ENCODE data around the gene APBB2.

APBB2 gene

DNA sequence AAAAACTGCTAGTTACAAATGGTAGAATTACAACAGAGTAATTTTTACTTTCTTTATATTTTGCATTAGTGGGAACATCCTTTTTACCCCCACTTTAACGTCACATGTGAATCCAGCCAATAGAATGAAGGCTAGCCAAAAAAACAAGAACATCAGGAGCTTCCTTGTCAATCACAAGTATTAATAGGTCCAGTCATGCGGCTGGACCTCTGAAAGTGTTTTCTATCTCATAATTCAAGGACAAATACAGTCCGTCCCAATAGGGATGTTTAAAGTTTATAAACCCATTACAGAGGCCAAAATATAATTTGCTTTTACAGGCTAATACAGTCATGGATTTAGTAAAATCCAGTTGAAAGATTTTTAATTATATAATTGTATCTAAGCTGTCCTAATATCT is 110.7 kb downstream of the APBB2 start:
- TF ChIP-seq CTCF (IDR thresholded peaks at IDR 0.05; ENCODE audit: low read depth, low read length, missing control alignments), result no peak
- in situ Hi-C loops (cut with HindIII; ENCODE audit: low sequenced_read_pairs), result no loop called here

GRCh38 chr4:41102414-41103092 is 111.8 kb downstream of the APBB2 start:
- no peak for DNase-seq (ENCODE audit: low read depth)
- in situ Hi-C loops (cut with HindIII; ENCODE audit: low sequenced_read_pairs), result no loop called here
- no peak for TF ChIP-seq CTCF (IDR thresholded peaks at IDR 0.05; ENCODE audit: low read depth, low read length, missing control alignments)
- no peak overlapping the region for H3K4me3 ChIP-seq (ENCODE audit: low read depth, low read length)

More for the DNA sequence above, 110.7 kb downstream of the APBB2 start:
- DNase-seq (ENCODE audit: low read depth), result no peak
- H3K4me3 ChIP-seq (ENCODE audit: low read depth, low read length), result no peak overlapping the region

- in situ Hi-C loops (cut with HindIII; ENCODE audit: low sequenced_read_pairs), result no loop called here
- no peak for DNase-seq (ENCODE audit: low read depth)
- no peak overlapping the region for H3K4me3 ChIP-seq (ENCODE audit: low read depth, low read length)
- no peak for TF ChIP-seq CTCF (IDR thresholded peaks at IDR 0.05; ENCODE audit: low read depth, low read length, missing control alignments)
These were observed 116.0 kb downstream of the APBB2 start for GRCh38 chr4:41098093-41099048.

GRCh38 chr4:41095973-41096372 is 118.4 kb downstream of the APBB2 start:
- in situ Hi-C loops (cut with HindIII; ENCODE audit: low sequenced_read_pairs), result no loop called here
- peak; percentile 15 for DNase-seq (ENCODE audit: low read depth)
- no peak for TF ChIP-seq CTCF (IDR thresholded peaks at IDR 0.05; ENCODE audit: low read depth, low read length, missing control alignments)
- no peak overlapping the region for H3K4me3 ChIP-seq (ENCODE audit: low read depth, low read length)

GRCh38 chr4:41095192-41095872 is 119.0 kb downstream of the APBB2 start:
- DNase-seq (ENCODE audit: low read depth), result no peak
- no peak overlapping the region for H3K4me3 ChIP-seq (ENCODE audit: low read depth, low read length)
- TF ChIP-seq CTCF (IDR thresholded peaks at IDR 0.05; ENCODE audit: low read depth, low read length, missing control alignments), result no peak
- in situ Hi-C loops (cut with HindIII; ENCODE audit: low sequenced_read_pairs), result no loop called here

DNA sequence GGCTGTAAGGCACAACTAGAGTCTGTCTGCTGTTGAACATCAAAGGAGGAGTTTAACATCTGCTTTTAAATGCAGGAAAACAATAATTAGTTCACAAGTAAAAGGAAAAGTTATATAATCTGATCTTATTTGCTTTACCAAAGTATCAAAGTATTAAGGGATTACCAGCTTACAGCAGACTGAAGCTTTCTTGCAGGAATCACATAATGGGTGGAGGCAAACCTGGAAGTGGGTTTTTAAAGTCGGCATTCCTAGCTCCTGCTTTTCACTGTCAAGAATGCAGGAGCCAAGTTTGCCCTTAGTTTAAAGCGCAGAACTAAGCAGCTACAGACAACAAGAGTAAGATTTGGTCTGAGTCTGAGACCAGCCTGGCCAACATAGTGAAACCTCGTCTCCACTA is 122.2 kb downstream of the APBB2 start:
- H3K4me3 ChIP-seq (ENCODE audit: low read depth, low read length), result no peak overlapping the region
- no peak for DNase-seq (ENCODE audit: low read depth)
- no peak for TF ChIP-seq CTCF (IDR thresholded peaks at IDR 0.05; ENCODE audit: low read depth, low read length, missing control alignments)
- in situ Hi-C loops (cut with HindIII; ENCODE audit: low sequenced_read_pairs), result no loop called here
